BLaER1 (cell line): ENCODE data around the gene KMT2A.
"Not testable (repeated sequence)": the region's sequence is repeated elsewhere in the genome, so short reads cannot be mapped to it uniquely, and the experiment has no call there.

Experiments
- H3K27ac ChIP-seq: shearing (Covaris generic); formaldehyde crosslinking; 2 replicates; pipeline ENCODE4 v1.8.1; 2022
- H3K27me3 ChIP-seq: shearing (Covaris generic); formaldehyde crosslinking; 2 replicates; pipeline ENCODE4 v1.8.1; 2022
- H3K36me3 ChIP-seq: shearing (Covaris generic); formaldehyde crosslinking; 2 replicates; pipeline ENCODE4 v1.8.1; 2022
- H3K4me1 ChIP-seq: shearing (Covaris generic); formaldehyde crosslinking; 2 replicates; pipeline ENCODE4 v1.8.1; 2022
- H3K4me2 ChIP-seq: shearing (Covaris generic); formaldehyde crosslinking; 2 replicates; pipeline ENCODE4 v1.8.1; 2022
- H3K4me3 ChIP-seq: shearing (Covaris generic); formaldehyde crosslinking; 2 replicates; pipeline ENCODE4 v1.8.1; 2022
- H3K9ac ChIP-seq: shearing (Covaris generic); formaldehyde crosslinking; 2 replicates; pipeline ENCODE4 v1.8.1; 2022
- H3K9me3 ChIP-seq: shearing (Covaris generic); formaldehyde crosslinking; 2 replicates; pipeline ENCODE4 v1.8.1; 2022
- H4K20me1 ChIP-seq: shearing (Covaris generic); formaldehyde crosslinking; 2 replicates; pipeline ENCODE4 v1.8.1; 2022
- Cebpa-rat ChIP-seq: shearing (Covaris generic); IDR thresholded peaks from 2 replicates; pipeline ENCODE4 v1.8.1; 2022

KMT2A gene

GRCh38 chr11:118537409-118537980, 101.2 kb downstream of the KMT2A start:
- no peaks in the 10 kb centered on the region for H3K9me3 ChIP-seq
- no peak overlapping the region for H3K4me2 ChIP-seq
- H3K27me3 ChIP-seq = no peaks in the 10 kb centered on the region
- no peaks in the 10 kb centered on the region for H4K20me1 ChIP-seq
- peaks cover 47% of the 10 kb centered on the region for H3K36me3 ChIP-seq
- no peak for TF ChIP-seq Cebpa-rat
- no peak overlapping the region for H3K9ac ChIP-seq
- no peak overlapping the region for H3K27ac ChIP-seq
- H3K4me3 ChIP-seq = no peak overlapping the region
- no peaks in the 10 kb centered on the region for H3K4me1 ChIP-seq

GRCh38 chr11:118544010-118544646, 107.8 kb downstream of the KMT2A start:
- no peaks in the 10 kb centered on the region for H3K4me1 ChIP-seq
- H3K4me2 ChIP-seq = no peak overlapping the region
- H3K4me3 ChIP-seq = no peak overlapping the region
- H3K36me3 ChIP-seq = peaks cover 68% of the 10 kb centered on the region
- no peak overlapping the region for H3K27ac ChIP-seq
- H3K27me3 ChIP-seq = no peaks in the 10 kb centered on the region
- H3K9me3 ChIP-seq = no peaks in the 10 kb centered on the region
- TF ChIP-seq Cebpa-rat = no peak
- no peaks in the 10 kb centered on the region for H4K20me1 ChIP-seq
- H3K9ac ChIP-seq = no peak overlapping the region

- H3K9me3 ChIP-seq = no peaks in the 10 kb centered on the region
- no peaks in the 10 kb centered on the region for H3K27me3 ChIP-seq
- H3K27ac ChIP-seq = no peak overlapping the region
- peaks cover 71% of the 10 kb centered on the region for H3K36me3 ChIP-seq
- no peak overlapping the region for H3K4me2 ChIP-seq
- no peak overlapping the region for H3K9ac ChIP-seq
- no peaks in the 10 kb centered on the region for H4K20me1 ChIP-seq
- TF ChIP-seq Cebpa-rat = no peak
- no peak overlapping the region for H3K4me3 ChIP-seq
- H3K4me1 ChIP-seq = no peaks in the 10 kb centered on the region
These were observed 108.3 kb downstream of the KMT2A start for GRCh38 chr11:118544647-118545010.

GRCh38 chr11:118545533-118545932, 109.2 kb downstream of the KMT2A start:
- TF ChIP-seq Cebpa-rat = no peak
- Histone ChIP-seq H3K36me3 (peaks cover 74% of the 10 kb centered on the region), H3K4me3 (no peak overlapping the region), H3K9ac (no peak overlapping the region), H4K20me1 (no peaks in the 10 kb centered on the region), H3K27me3 (no peaks in the 10 kb centered on the region), H3K27ac (no peak overlapping the region), H3K4me1 (no peaks in the 10 kb centered on the region), H3K4me2 (no peak overlapping the region), H3K9me3 (no peaks in the 10 kb centered on the region)

DNA sequence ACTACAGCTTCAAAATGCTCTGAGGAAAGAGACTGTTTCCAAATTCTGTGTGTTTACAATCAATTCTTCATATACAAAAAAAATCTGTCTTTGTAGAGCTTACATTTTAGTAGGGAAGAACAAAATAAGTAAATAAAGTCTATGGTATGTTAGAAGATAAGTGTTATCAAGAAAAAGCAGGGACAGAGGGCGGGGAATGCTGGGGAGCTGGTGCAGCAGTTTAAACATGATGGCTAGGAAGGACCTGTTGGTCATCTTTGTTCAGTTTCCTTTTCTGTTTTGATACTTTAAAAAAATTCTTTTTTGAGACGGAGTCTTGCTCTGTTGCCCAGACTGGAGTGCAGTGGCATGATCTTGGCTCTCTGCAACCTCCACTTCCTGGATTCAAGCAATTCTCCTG, 110.8 kb downstream of the KMT2A start:
- no peak overlapping the region for H3K27ac ChIP-seq
- H3K27me3 ChIP-seq = no peaks in the 10 kb centered on the region
- H3K9me3 ChIP-seq = no peaks in the 10 kb centered on the region
- no peak overlapping the region for H3K4me3 ChIP-seq
- no peak overlapping the region for H3K9ac ChIP-seq
- no peaks in the 10 kb centered on the region for H4K20me1 ChIP-seq
- TF ChIP-seq Cebpa-rat = no peak
- H3K36me3 ChIP-seq = peaks cover 80% of the 10 kb centered on the region
- H3K4me1 ChIP-seq = no peaks in the 10 kb centered on the region
- H3K4me2 ChIP-seq = no peak overlapping the region

DNA sequence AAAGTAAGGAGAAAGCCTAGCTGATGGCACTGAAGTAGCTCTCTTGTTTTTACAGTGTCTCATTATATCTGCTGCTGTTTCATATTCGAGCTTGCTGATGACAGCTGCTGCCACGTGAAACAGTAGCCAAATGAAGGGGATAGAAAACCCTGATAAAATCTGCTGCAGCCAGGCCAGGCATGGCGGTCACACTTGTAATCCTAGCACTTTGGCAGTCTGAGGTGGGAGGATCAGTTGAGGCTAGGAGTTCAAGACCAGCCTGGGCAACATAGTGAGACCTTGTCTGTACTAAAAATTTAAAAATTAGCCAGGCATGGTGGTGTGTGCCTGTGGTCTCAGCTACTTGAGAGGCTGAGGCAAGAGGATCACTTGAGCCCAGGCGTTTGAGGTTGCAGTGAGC, 116.0 kb downstream of the KMT2A start:
- peaks cover 86% of the 10 kb centered on the region for H3K36me3 ChIP-seq
- no peaks in the 10 kb centered on the region for H3K4me1 ChIP-seq
- no peaks in the 10 kb centered on the region for H3K9me3 ChIP-seq

DNA sequence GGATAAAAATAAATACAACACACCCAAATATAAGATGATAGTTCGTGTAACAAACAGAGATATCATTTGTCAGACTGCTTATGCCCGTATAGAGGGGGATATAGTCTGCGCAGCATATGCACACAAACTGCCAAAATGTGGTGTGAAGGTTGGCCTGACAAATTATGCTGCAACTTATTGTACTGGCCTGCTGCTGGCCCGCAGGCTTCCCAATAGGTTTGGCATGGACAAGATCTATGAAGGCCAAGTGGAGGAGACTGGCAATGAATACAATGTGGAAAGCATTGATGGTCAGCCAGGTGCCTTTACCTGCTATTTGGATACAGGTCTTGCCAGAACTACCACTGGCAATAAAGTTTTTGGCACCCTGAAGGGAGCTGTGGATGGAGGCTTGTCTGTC, 124.5 kb downstream of the KMT2A start:
- no peaks in the 10 kb centered on the region for H4K20me1 ChIP-seq
- TF ChIP-seq Cebpa-rat = no peak
- H3K36me3 ChIP-seq = peaks cover 42% of the 10 kb centered on the region
- peaks cover 7% of the 10 kb centered on the region; the same call in 1 of the 2 replicates for H3K4me1 ChIP-seq
- H3K27me3 ChIP-seq = no peaks in the 10 kb centered on the region
- no peaks in the 10 kb centered on the region for H3K9me3 ChIP-seq
- no peak overlapping the region for H3K27ac ChIP-seq
- no peak overlapping the region for H3K9ac ChIP-seq
- H3K4me2 ChIP-seq = no peak overlapping the region
- no peak overlapping the region for H3K4me3 ChIP-seq

More for the DNA sequence above, 116.0 kb downstream of the KMT2A start:
- H3K9ac ChIP-seq = no peak overlapping the region
- no peaks in the 10 kb centered on the region for H3K27me3 ChIP-seq
- no peak overlapping the region for H3K27ac ChIP-seq
- H3K4me3 ChIP-seq = no peak overlapping the region
- TF ChIP-seq Cebpa-rat = no peak
- no peak overlapping the region for H3K4me2 ChIP-seq
- H4K20me1 ChIP-seq = no peaks in the 10 kb centered on the region

GRCh38 chr11:118565051-118565450, 128.8 kb downstream of the KMT2A start:
- Histone ChIP-seq H3K27ac (no peak overlapping the region), H3K4me2 (peak overlapping the region; percentile 85)

GRCh38 chr11:118569670-118570069, 133.4 kb downstream of the KMT2A start:
- no peak for TF ChIP-seq Cebpa-rat
- Histone ChIP-seq H3K4me1 (peaks cover 31% of the 10 kb centered on the region), H3K36me3 (peaks cover 1% of the 10 kb centered on the region; the same call in 1 of the 2 replicates), H4K20me1 (peaks cover 20% of the 10 kb centered on the region), H3K27me3 (no peaks in the 10 kb centered on the region), H3K4me2 (no peak overlapping the region), H3K27ac (no peak overlapping the region), H3K9me3 (no peaks in the 10 kb centered on the region), H3K4me3 (no peak overlapping the region), H3K9ac (no peak overlapping the region)

More at GRCh38 chr11:118565051-118565450, 128.8 kb downstream of the KMT2A start:
- H3K4me1 ChIP-seq = peaks cover 7% of the 10 kb centered on the region; the same call in 1 of the 2 replicates
- no peaks in the 10 kb centered on the region for H4K20me1 ChIP-seq
- H3K9me3 ChIP-seq = no peaks in the 10 kb centered on the region
- H3K9ac ChIP-seq = no peak overlapping the region
- 0 out of 2 replicates have a peak, but pooled peaks cover 6% of the 10 kb centered on the region for H3K36me3 ChIP-seq
- no peak overlapping the region; the same call in 1 of the 2 replicates for H3K4me3 ChIP-seq
- H3K27me3 ChIP-seq = no peaks in the 10 kb centered on the region
- no peak for TF ChIP-seq Cebpa-rat

DNA sequence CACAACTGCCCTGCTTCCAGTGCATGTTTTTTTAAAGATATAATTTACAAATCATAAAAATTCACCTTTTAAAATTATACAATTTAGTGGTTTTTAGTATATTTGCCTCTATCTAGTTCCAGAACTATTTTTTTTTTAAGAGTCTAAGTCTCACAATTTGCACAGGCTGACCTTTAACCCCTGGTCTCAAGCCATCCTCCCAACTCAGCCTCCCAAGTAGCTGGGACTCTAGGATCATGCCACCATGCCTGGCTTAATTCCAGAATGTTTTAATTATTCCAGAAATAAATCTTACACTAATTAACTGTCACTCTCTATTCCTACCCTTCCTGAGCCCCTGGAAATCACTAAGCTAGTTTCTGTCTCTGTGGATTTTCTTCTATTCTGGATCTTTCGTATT, 134.5 kb downstream of the KMT2A start:
- Histone ChIP-seq H3K36me3 (peaks cover 6% of the 10 kb centered on the region), H3K4me1 (peaks cover 31% of the 10 kb centered on the region), H3K9ac (no peak overlapping the region), H4K20me1 (peaks cover 31% of the 10 kb centered on the region), H3K4me2 (no peak overlapping the region), H3K9me3 (no peaks in the 10 kb centered on the region), H3K27me3 (no peaks in the 10 kb centered on the region), H3K4me3 (no peak overlapping the region), H3K27ac (no peak overlapping the region)
- TF ChIP-seq Cebpa-rat = no peak

GRCh38 chr11:118571701-118572060, 135.4 kb downstream of the KMT2A start:
- not testable (repeated sequence) for H3K27me3 ChIP-seq, H3K9me3 ChIP-seq, H3K36me3 ChIP-seq
- Histone ChIP-seq H3K4me3 (peak overlapping the region; percentile 90), H3K9ac (peak overlapping the region; percentile 96), H4K20me1 (peaks cover 40% of the 10 kb centered on the region), H3K27ac (peak overlapping the region; percentile 93), H3K4me2 (peak overlapping the region; percentile 75), H3K4me1 (peaks cover 31% of the 10 kb centered on the region)
